HG02943 (cell line): ENCODE data around the gene TMEM38A.
"Not testable (repeated sequence)": the region's sequence is repeated elsewhere in the genome, so short reads cannot be mapped to it uniquely, and the experiment has no call there.

Experiments
- ATAC-seq: cut with Tn5 transposase; IDR thresholded peaks from one replicate; pipeline ENCODE4 v1.9.1; 2021; ENCODE audit warnings: mild to moderate bottlenecking, low read depth, moderate library complexity; ENCODE audit not compliant: unreplicated experiment

The TMEM38A gene

GRCh38 chr19:16631465-16631864 is 29.5 kb upstream of the TMEM38A start:
- no peak for ATAC-seq

GRCh38 chr19:16637535-16637934 is 23.4 kb upstream of the TMEM38A start:
- ATAC-seq, result no peak

DNA sequence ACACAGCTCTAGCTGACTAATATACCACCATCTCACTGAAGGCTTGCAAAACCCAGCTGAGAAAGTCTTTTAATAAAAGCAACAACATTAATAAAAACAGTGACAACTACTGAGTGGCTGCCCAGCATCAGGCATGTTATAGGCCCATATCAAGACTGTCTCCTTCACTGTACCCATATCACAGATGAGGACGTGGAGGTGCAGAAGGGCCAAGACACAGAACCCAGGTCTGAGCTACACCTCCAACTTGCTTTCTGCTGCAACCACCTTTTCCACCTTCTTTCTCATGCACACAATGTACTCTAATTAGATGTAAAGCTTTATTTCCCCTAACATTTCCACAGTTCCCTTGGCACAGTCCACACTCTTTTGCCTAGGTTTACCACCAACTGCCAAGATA is 22.3 kb upstream of the TMEM38A start:
- no peak for ATAC-seq

GRCh38 chr19:16640951-16641350 is 20.0 kb upstream of the TMEM38A start:
- no peak for ATAC-seq

DNA sequence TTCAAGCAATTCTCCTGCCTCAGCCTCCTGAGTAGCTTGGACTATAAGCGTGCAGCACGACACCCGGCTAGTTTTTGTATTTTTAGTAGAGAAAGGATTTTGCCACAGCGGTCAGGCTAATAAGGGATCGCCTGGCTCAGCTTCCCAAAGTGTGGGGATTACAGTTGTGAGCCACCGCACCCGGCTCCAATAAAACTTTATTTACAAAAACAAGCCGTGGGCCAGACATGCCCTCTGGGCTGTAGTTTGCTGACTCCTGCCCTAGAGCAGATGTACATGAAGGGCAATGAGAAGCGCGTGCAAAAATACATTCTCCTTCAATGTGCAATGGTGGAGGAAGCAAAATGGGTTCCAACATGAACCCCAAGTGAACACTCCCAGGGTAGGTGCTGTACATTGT is 19.2 kb upstream of the TMEM38A start:
- ATAC-seq, result no peak

DNA sequence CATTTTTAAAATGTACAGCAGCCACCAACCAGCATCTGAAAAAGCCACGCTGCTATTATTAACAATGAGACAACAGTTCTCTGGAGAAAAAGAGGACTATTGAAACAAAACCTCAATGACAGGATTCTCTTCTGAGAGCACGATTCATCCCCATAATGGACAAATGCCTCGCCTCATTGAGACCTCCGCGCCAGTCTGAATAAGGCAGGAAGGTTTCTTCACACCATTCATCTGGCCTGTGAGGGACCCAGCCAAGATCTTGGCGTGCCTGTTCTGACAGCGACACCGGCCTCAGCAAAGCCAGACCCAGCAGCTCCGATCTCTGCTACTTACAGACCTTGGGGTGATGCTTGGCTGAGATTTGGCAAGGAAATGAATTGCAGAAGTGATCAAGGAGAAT is 15.8 kb upstream of the TMEM38A start:
- ATAC-seq, result no peak

DNA sequence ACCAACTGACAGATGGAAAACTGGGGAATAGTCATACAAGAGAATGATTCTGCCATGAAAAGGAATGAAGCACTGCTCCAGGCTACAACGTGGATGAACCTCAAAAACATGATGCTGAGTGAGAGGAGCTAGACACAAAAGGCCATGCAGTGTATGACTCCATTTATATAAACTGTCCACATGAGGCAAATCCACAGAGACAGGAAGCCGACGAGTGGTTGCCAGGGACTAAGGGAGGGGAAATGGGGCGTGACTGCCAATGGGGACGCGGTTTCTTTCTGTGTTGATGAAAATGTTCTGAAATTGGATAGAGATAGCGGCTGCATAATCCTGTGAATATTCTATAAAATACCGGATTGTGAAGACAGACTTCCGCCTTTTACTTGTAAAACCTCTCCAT is 11.2 kb upstream of the TMEM38A start:
- no peak for ATAC-seq

DNA sequence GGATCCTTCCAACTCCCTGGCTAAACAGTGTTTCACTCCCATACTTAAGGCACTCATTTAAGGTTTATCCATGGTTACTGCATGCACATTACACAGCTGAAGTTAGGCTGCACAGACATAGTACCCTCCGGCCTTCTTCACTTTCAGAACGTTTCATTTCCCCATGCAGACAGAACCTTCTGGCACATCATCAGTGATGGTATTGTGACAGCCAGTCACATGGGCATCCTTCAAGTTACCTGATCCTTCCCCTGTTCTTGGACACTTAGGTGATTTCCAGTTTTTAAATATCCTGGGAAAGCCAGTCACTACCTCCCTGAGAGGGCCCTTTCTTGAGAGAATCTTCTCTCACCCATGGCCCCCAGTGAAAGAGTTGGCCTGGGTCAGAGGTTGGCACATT is 10.1 kb upstream of the TMEM38A start:
- ATAC-seq, result no peak

GRCh38 chr19:16651421-16652188 is 9.3 kb upstream of the TMEM38A start:
- ATAC-seq, result not testable (repeated sequence)

GRCh38 chr19:16652854-16653253 is 8.1 kb upstream of the TMEM38A start:
- no peak for ATAC-seq

DNA sequence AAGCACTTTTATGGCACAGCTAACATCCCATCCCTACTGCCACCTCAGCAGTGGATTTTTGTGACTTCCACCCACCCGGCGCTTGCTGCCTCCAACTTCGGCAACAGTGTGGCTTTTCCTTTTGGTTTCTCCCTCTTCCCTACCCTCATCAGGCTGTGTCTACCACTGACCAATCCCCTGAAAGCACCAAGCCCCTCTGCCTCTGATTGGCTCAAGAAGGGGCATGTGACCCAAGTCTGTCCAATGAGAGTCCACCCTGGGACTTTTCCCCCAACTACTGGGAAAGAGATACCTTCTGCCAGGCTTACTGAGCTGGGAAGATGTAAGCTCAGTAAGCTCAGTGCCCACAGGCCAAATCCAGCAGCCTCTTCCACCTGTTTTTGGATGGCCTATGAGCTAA is 6.8 kb upstream of the TMEM38A start:
- ATAC-seq, result no peak

DNA sequence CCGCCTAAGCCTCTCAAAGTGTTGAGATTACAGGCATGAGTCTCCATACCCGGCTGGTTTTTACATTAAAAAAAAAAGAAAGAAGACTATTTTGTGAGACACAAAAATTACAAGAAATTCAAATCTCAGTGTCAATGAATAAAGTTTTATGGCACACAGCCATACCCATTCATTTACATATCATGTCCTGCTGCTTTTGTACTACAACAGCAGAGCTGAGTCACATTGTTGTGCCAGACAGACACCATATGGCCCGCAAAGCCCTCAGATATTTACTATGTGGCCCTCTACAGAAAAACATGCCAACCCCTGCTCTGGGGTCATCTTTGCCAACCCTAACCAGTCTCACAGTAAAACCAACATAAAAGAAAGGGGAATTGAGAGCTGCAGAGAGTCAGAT is 6.3 kb upstream of the TMEM38A start:
- ATAC-seq, result no peak

DNA sequence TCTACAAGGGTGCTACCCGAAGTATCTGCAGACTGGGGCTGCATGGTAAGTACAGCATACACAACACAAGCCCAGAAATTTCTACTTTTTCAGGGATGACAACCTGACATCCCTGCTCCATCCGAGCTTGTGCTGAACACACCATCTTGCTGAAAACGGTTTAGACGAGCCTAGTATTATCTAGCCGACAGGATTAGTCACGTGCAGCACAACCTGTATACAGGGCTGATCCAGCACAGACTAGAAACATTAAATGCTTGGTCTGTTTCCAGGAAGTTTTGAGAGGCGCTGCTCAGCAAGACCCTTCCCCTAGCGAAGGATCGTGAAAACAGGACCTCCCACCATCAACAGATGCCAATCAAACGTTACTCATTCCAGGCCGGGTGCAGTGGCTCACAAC is 5.2 kb upstream of the TMEM38A start:
- no peak for ATAC-seq

DNA sequence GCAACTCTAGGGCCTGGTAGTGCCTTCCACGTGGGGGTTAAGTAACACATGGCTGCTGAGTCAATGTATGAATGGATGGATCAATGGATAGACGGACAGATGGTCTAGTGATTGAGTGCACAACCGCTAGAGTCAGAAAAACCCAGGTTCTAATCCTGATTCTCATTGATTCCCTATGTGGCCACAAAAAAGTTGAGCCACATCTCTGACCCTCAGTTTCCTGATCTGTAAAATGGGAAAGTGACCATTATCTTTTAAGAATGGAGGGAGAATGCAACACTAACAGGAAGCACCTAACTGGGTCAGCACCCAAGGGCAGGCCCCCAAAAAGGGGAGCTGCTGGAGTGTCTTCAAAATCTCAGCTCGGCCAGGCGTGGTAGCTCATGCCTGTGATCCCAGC is 3.6 kb upstream of the TMEM38A start:
- ATAC-seq, result no peak

DNA sequence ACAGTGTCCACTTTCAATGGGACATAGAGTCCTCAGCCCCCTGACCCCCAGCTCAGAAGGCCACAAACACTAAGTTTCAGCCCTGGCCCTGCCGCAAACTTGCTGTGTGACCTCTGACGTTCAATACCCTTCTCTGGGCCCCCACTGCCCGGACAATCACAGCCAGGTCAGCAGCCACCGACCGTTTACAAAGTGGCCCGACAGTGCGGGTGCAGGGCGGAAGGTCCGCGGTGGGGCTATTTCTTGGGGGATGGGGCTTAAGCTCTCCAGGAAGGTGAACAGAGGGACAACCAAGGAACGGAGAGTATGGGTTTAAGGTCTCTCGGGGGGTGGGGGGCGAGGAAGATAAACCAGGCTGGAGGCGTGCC is 1.5 kb upstream of the TMEM38A start:
- no peak for ATAC-seq

GRCh38 chr19:16659832-16660708 is 869 bp upstream of the TMEM38A start, which contains the start of gene SMIM7:
SMIM7 (minus strand) TSS chr19:16660144; CDS start chr19:16660110, 34 bp downstream.
- ATAC-seq, result peak; percentile 80

- ATAC-seq, result no peak
These were observed 618 bp downstream of the TMEM38A start for GRCh38 chr19:16661480-16662034.

GRCh38 chr19:16668176-16668575 is 7.2 kb downstream of the TMEM38A start:
- no peak for ATAC-seq

- not testable (repeated sequence) for ATAC-seq
These were observed 7.8 kb downstream of the TMEM38A start for GRCh38 chr19:16668702-16669101.

GRCh38 chr19:16670291-16670690 is 9.4 kb downstream of the TMEM38A start:
- ATAC-seq, result no peak

- ATAC-seq, result no peak
These were observed 10.8 kb downstream of the TMEM38A start for GRCh38 chr19:16671652-16672274.
